ELF-1 (cell line): ENCODE data around the gene RBBP9.
"Not testable (repeated sequence)": the region's sequence is repeated elsewhere in the genome, so short reads cannot be mapped to it uniquely, and the experiment has no call there.

Source experiments
- DNase-seq: peaks from one replicate; pipeline ENCODE4 v3.0.0-alpha.2; 2016; ENCODE audit warnings: low read depth, low spot score

RBBP9 gene

DNA sequence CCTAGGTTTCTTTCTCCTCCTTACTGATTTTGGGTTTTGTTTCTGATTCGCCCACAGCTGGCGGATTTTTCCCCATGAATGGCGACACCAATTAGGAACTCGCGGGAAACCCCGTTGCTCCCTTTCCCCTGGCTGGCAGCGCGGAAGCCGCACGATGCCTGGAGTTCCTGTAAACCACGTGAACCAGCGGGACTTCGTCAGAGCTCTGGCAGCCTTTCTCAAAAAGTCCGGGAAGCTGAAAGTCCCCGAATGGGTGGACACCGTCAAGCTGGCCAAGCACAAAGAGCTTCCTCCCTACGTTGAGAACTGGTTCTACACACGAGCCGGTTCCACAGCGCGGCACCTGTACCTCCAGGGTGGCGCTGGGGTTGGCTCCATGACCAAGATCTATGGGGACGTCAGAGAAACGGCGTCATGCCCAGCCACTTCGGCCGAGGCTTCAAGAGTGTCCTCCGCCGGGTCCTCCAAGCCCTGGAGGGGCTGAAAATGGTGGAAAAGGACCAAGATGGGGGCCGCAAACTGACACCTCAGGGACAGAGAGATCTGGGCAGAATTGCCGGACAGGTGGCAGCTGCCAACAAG, 7.5 kb upstream of the RBBP9 start:
- peak; percentile 11 for DNase-seq

DNA sequence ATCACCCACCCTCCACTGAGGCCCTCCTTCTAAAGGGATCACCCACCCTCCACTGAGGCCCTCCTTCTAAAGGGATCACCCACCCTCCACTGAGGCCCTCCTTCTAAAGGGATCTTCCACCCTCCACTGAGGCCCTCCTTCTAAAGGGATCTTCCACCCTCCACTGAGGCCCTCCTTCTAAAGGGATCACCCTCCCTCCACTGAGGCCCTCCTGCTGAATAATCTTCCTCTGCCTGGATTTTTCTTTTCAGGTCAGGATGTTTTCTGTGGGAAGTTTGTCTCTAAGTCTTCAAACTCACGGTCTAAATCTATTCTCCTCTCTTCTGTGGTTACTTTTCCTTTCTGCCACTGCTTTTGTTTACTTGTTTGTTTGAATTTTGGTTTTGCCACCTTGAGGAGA, 4.6 kb upstream of the RBBP9 start:
- not testable (repeated sequence) for DNase-seq

DNA sequence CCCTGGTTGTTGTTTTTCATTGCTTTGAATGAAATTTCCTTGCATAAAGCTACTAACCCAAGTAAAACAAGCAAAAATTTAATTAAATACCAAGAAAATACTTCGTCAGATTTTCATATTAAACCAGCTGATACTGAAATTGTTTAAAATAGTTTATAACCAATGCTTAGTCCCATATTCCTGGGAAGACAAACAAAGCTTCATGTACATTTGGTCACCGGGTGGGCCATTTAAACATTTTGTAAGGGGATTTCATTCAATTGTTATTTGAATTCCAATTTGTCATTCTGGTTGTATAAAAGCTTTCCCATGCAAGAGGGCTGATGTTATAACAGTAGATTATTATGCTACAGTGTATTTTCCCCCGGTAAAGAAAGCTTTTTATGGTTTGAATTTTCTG, 578 bp upstream of the RBBP9 start:
- DNase-seq = no peak

DNA sequence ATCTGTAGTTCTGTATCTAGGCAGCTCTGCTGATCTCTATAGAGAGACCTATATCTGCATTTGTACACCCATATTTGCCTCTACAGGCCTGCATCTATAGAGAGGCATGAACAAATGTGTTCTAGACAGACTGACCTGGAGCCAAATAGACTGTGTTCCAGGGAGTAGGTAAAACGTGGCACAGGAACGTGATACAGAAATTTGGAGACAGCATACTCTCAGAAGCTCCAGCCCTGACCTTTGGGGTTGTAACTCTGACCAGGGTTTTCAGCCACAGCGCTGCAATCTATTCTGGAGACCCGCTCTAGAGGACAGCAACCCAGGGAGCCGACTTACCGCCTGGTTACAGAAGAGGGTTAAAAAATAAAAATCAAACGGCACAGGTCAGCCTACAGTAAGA, 983 bp downstream of the RBBP9 start:
- peak; percentile 12 for DNase-seq

DNA sequence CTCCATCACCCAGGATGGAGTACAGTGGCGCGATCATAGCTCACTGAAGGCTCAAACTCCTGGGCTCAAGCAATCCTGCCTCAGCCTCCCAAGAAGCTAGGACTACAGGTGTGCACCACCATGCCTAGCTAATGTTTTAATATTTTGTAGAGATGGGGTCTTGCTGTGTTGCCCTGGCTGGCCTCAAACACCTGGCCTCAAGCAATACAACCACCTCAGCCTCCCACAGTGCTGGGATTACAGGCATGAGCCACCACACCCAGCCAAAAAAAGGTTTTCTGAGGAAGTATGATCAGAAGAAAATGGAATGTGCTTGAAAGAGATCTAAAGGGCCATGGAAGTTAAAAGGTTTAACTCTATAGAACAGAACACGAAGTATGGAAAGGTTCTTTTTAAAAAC, 8.7 kb downstream of the RBBP9 start:
- DNase-seq = no peak

DNA sequence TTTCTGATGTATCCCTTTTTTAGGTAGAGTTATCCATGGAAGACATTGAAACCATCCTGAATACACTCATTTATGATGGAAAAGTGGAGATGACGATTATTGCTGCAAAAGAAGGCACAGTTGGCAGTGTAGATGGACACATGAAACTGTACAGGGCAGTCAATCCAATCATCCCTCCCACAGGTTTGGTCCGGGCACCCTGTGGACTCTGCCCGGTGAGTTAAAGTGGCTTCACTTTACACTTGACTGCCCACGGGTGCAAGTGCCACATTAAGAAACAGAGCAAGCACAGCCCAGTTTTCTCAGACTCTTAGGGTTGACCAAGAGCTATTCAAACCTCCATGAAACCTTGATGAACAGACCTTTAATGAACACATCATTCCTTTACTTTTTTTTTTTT, 15.4 kb downstream of the RBBP9 start:
- DNase-seq = no peak

DNA sequence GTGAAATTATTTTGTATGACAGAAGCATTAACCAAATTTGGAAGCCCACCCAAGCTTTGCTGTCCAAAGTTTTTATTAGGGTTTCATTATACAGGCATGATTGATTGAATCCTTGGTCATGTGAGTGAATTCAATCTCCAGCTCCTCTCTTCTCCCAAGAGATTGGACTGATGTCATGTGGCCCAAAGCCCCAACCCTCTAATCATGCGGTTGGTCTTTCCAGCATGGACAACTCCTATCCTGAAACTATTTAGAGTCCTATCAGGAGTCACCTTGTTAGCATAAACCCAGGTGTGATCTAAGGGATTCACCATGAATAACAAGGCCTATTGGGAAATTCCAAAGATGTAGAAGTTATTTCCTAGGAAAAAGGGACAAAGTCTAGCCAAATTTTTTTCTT, 19.2 kb downstream of the RBBP9 start:
- DNase-seq = peak; percentile 14

DNA sequence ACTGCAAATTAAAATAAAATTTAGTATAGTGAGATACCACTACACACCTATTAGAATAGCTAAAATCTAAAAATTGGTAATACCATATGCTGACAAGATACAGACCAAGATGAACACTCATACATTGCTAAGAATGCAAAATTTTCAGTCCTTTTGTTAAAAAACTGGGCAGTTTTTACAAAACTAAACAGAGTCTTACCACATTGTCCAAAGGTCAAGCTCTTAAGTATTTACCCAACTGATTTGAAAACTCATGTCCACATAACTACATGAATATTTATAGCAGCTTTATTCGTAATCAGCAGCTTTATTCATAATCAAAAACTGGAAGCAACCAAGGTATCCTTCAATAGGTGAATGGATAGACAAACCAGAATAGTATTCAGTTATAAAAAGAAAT, 19.8 kb downstream of the RBBP9 start:
- no peak for DNase-seq

DNA sequence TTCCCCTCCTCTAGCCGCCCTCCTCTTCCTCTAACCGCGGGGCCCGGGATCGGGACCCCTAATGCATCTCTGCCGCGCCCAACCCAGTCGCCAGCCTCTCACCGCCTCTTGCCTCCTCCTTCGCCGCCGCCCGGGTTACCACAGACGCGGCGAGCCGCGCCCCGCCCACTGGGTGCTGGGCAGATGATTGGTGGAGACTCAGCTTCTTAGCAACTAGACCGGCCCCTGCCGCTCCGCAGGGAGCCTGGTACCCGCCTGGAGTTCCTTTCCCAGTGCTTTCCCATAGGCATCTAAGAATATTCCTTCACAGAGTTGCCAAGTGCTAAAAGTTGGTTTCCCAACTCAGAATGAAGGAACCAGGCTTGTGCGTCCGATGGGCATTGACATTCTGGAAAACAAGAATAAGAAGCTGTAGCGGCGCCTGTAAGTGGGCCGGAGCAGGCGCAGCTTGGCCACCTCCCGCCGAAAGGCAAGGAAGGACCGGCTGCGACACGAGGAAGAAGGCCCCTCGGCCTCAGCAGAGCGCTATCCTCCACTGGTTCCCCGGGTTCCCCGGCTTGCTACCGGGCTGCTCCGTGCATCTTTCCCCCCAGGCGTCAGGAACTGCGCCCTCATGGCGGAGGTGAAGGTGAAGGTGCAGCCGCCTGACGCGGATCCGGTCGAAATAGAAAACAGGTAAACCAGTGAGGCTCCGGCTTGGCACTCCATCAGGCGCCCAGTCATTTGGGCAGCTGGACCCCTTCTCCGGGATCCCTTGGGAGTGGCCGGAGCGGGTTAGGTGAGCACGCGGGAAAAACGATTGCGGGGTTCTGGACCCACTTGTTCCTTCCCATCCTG, 29.9 kb downstream of the RBBP9 start, which contains the start of the genes DZANK1 and POLR3F:
DZANK1 (minus strand) TSS at position 137 of the 837 bp plus-strand sequence. CDS start 1,672 bp downstream, outside the sequence.
POLR3F (plus strand) TSS at position 497 of the 837 bp plus-strand sequence; CDS start at position 614, 117 bp downstream.
- DNase-seq = peak; percentile 99

DNA sequence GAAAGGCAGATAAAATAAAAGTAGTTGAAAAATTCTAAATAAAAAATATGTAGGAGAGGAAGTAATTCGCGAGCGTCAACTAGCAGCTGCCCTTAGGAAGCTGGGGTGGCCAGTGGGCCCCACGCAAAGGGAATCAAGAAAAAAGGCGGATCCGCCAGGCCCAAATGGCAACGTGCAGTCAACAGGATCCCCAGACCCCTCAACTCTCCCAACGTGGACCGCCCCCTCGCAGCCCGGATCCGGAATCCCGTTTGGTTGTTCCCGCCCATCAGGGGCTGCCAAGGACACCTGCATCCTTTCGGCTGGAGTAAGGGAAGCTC, 30.5 kb downstream of the RBBP9 start:
- DNase-seq = no peak

DNA sequence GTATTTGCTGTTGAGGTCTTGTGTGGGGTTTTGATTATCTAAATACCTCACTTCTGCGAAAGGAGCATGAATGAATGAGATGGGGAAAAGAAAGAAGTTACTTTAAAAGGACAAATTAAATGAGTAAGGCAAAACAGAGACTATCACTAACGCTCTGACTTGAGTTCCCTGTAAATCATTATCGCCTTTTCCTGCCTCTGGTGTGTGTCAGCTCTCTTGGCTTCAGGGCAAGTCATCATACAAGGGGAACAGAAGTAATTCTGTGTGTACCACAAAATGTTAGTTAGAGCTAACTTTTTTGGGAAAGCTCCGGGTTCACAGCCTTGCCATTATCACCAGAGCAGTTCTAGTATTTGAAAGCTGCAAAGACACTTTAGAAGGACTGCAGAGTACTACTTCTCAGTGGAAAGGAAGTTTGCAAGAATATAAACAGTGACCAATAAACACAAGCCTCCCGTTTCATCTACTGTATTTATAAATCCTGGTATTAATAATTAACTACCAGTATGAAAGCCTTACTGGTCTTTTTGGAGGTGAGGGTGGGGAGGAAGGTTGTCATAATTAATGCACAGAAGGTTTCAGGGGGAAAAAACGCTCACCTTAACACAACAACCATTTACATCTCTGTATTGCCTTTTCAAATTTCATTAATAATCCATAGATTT, 31.4 kb downstream of the RBBP9 start:
- DNase-seq = no peak

DNA sequence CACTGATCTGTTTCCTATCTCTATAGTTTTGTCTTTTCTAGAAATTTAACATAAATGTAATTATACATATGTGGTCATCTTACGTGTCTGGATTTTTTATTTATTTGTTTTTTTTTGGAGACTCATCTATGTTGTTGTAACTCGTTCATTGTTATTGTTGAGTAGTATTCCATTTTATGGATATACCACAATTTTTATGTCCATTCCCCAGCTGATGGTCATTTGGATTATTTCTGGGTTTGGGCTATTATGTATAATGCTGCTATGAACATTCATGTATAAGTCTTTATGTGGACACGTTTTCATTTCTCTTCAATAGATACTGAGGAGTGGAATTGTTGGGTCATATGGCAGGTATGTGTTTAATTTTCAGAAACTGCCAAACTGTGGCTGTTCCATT, 40.4 kb downstream of the RBBP9 start:
- no peak for DNase-seq

DNA sequence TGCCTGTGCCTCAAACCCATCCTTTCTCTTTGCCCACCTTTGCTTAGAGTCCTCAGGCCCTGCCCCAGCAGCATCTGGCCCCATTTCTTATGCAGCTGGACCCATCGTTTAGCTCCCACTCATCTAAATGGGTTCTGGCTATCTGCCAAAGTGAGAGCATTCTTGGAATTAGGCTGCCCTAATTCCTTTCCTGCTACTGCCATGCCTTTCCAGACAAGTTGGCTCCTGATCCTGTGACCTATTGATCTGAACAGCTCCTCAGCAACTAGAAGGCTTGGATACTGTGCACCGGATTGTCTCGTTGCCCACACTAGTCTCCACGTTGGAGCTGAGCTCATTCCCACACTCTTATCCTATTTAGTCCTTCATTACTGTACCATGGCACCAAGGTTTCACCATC, 53.1 kb downstream of the RBBP9 start:
- no peak for DNase-seq

DNA sequence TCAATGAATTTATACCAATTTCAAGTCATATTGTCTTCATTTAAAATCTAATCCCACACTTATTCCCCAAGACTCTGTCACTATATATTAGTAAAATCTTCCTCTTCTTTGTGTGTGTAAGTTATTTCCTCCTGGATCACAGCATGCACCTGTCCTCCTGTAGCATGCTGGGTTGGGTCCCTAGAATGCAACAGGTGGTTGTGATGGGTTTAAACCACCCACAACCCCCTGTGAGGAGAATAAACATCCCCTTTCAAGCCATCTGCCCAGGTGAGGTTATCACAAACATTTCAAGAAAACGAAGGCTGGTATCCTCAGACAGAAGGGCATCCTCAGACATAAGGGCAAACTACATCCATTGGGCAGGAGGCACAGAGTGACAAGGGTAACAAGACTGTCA, 56.6 kb downstream of the RBBP9 start:
- DNase-seq = no peak

DNA sequence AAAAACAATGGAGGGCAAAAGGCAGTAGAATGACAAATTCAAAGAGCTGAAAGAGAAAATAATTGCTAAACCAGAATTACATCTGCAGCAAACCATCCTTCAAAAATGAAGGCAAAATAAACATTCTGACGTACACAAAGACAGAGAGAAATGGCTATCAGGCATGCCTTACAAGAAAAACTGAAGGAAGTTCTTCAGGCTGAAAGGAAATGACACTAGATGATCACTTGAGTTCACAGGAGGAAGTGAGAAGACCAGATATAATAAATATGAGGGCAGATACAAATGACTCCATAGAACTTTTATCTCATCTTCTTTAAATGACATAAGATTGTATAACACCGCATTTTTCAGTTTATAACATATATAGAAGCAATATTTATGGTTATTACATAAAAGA, 60.2 kb downstream of the RBBP9 start:
- DNase-seq = no peak
